Measurements from ENCODE around the gene ST6GAL2.

DNA sequence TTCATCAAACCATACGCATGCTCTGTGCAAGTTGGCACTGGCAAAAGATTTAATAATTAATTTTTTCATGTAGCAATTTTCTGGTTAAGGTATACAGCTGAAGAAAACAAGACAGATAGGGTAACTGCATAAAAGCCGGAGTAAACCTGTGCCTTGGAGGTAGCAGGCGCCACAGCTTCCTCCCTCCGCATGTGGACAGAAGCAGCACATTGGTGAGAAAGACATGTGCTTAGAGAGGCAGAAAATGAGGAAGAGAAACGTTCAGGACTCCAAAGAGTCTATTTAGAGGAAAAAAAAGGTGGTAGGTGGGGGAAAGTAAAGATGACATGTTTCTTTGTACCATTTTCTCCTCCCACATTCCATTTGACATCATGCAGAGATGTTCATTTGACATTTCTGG is 9.3 kb downstream of the ST6GAL2 start:
- TF ChIP-seq, protein P1, sequence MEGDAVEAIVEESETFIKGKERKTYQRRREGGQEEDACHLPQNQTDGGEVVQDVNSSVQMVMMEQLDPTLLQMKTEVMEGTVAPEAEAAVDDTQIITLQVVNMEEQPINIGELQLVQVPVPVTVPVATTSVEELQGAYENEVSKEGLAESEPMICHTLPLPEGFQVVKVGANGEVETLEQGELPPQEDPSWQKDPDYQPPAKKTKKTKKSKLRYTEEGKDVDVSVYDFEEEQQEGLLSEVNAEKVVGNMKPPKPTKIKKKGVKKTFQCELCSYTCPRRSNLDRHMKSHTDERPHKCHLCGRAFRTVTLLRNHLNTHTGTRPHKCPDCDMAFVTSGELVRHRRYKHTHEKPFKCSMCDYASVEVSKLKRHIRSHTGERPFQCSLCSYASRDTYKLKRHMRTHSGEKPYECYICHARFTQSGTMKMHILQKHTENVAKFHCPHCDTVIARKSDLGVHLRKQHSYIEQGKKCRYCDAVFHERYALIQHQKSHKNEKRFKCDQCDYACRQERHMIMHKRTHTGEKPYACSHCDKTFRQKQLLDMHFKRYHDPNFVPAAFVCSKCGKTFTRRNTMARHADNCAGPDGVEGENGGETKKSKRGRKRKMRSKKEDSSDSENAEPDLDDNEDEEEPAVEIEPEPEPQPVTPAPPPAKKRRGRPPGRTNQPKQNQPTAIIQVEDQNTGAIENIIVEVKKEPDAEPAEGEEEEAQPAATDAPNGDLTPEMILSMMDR (IDR thresholded peaks at IDR 0.05), result no peak
- TF ChIP-seq POLR2A (IDR thresholded peaks at IDR 0.05) (no peak), POLR2AphosphoS5 (IDR thresholded peaks at IDR 0.05) (no peak), EP300 (IDR thresholded peaks at IDR 0.05) (no peak)
